Uterus (tissue), 2 donors: Measurements from ENCODE around the gene LRRC63.

Experiments used
- CTCF ChIP-seq, 4 experiments: fragments of 200-600 bp in 2 of 4; fragments of 450-650 bp in 2 of 4; sonication (generic) in 2 of 4; IDR thresholded peaks; one replicate each; pipeline ENCODE4 v1.5.1; 2016 to 2019; ENCODE audit warnings: antibody characterized with exemption in 4 of 4, mild to moderate bottlenecking in 2 of 4, moderate library complexity in 1 of 4
- POLR2A ChIP-seq, 2 donors: fragments of 450-650 bp; IDR thresholded peaks; one replicate each; pipeline ENCODE4 v1.6.1; 2016; ENCODE audit warnings: antibody characterized with exemption in 2 of 2, mild to moderate bottlenecking in 1 of 2, moderate library complexity in 1 of 2

DNA sequence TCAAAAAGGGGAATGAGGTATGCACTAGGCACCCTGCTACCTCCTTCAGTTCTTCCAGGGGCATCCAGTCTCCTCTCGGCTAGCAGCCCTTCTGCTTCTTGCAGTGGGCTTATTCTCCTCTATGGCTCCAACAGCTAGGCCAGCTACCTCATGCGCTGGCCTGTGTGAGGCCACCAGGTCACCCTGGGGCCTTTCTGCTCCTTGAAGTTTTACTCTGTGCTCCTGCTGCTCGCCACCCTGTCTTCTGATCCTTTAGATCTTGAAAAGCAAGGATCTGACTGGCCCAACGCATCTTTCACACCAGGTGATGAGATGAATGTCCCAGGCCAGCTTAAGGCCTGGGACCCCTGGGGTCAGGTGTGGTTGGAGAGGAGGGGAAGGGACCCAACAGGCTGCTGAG, 109.1 kb downstream of the LRRC63 start:
- TF ChIP-seq CTCF (IDR thresholded peaks at IDR 0.05) = no peak
- TF ChIP-seq POLR2A (IDR thresholded peaks at IDR 0.05) = no peak
